Panc1 (cell line): ENCODE results near the gene LRRC42. TPM values are rescaled to one million over a fixed set of nuclear protein-coding genes. Genes with fewer than 3 reads are reported as not detected.

Experiments used
- ATAC-seq: fragments of 200-7000 bp; cut with Tn5 transposase; 2 replicates; pipeline ENCODE4 v1.9.1; 2020; ENCODE audit warnings: mild to moderate bottlenecking, moderate library complexity
- BruUV-seq: library from RNA; stranded (reverse); fragments of 400-500 nt; replicated peaks from 2 replicates; lab custom pipeline; 2021; lab: Mats Ljungman, UMichigan
- CTCF ChIA-PET: fragments of 300-600 bp; sonication (Branson Sonifier 250); formaldehyde crosslinking; loops from one replicate; lab custom pipeline; 2022; ENCODE audit warnings: antibody characterized with exemption; lab: Charles Lee
- POLR2A ChIA-PET: fragments of 300-600 bp; sonication (Branson Sonifier 250); formaldehyde crosslinking; loops from one replicate; lab custom pipeline; 2022; ENCODE audit warnings: antibody characterized with exemption; lab: Charles Lee
- DNase-seq: peaks from one replicate; pipeline ENCODE4 v3.0.0-alpha.2; 2010; ENCODE audit warnings: low read depth, low spot score
- H3K27ac ChIP-seq: 2 replicates; pipeline ENCODE4 v1.5.1; 2011; ENCODE audit warnings: mild to moderate bottlenecking, low read length, inconsistent platforms
- H3K27me3 ChIP-seq: fragments of 200-500 bp; sonication (Bioruptor generic); 2 replicates; pipeline ENCODE4 v1.6.0; 2014; ENCODE audit warnings: low read length, inconsistent platforms; ENCODE audit not compliant: control insufficient read depth, insufficient read depth
- H3K36me3 ChIP-seq: fragments of 200-500 bp; sonication (Bioruptor generic); 2 replicates; pipeline ENCODE4 v1.5.1; 2014; ENCODE audit warnings: inconsistent platforms, mild to moderate bottlenecking, low read length, moderate library complexity; ENCODE audit not compliant: control insufficient read depth, insufficient read depth
- H3K4me1 ChIP-seq: 2 replicates; pipeline ENCODE4 v1.5.1; 2011; ENCODE audit warnings: inconsistent platforms, mild to moderate bottlenecking, low read length, moderate library complexity; ENCODE audit not compliant: control insufficient read depth, insufficient read depth
- H3K4me3 ChIP-seq, 2 experiments: 2 replicates each; pipeline ENCODE4 v1.5.1; 2011 to 2012; ENCODE audit warnings: low read depth in 2 of 2, low read length in 2 of 2, mild to moderate bottlenecking in 2 of 2, inconsistent platforms in 1 of 2, moderate library complexity in 1 of 2
- H3K9me3 ChIP-seq: fragments of 200-500 bp; sonication (Bioruptor generic); 2 replicates; pipeline ENCODE4 v1.5.1; 2014; ENCODE audit warnings: low read depth, mild to moderate bottlenecking, inconsistent platforms, low read length, moderate library complexity; ENCODE audit not compliant: control insufficient read depth, insufficient read depth
- POLR2AphosphoS5 ChIP-seq: IDR thresholded peaks from 2 replicates; pipeline ENCODE4 v1.6.1; 2012; ENCODE audit warnings: mild to moderate bottlenecking, low read depth, low read length, moderate library complexity
- REST ChIP-seq, 2 experiments: IDR thresholded peaks; 2 replicates each; pipeline ENCODE4 v1.6.1; 2011 to 2012; ENCODE audit warnings: low read depth in 2 of 2, control low read depth in 1 of 2, low read length in 1 of 2, mild to moderate bottlenecking in 1 of 2, moderate library complexity in 1 of 2; ENCODE audit not compliant: insufficient read depth in 1 of 2
- SIN3A ChIP-seq: IDR thresholded peaks from 2 replicates; pipeline ENCODE4 v1.6.1; 2012; ENCODE audit warnings: low read depth, mild to moderate bottlenecking, low read length, moderate library complexity, borderline replicate concordance; ENCODE audit not compliant: insufficient read depth
- TCF7L2 ChIP-seq: IDR thresholded peaks from 2 replicates; pipeline ENCODE4 v1.6.1; 2011; ENCODE audit warnings: mild to moderate bottlenecking, low read depth, low read length, inconsistent platforms
- in situ Hi-C: cut with HindIII; loops from 2 replicates; pipeline ENCODE4 v1.10.0; 2016; ENCODE audit warnings: low sequenced_read_pairs, low pct_unique_long_range_greater_than_20kb
- intact Hi-C: fragments of 100-400 bp; cut with micrococcal nuclease; formaldehyde crosslinking; loops from one replicate; pipeline ENCODE4 v1.10.0; 2022; ENCODE audit not compliant: unreplicated experiment
- total RNA-seq: library from RNA; stranded (reverse); gene quantifications from one replicate; pipeline ENCODE4 v1.2.1, GENCODE V29; 2021; ENCODE audit not compliant: unreplicated experiment
- TF ChIP-seq, protein P1 (sequence below): fragments of 450-650 bp; IDR thresholded peaks from 2 replicates; pipeline ENCODE4 v1.5.1; 2017; ENCODE audit warnings: mild to moderate bottlenecking

Gene LRRC42
- total RNA-seq, 1 experiment from 2014 or later = 41.0 TPM

- in situ Hi-C loops = no loop called here
- POLR2A ChIA-PET = no interaction called here
- H3K4me1 ChIP-seq = no peaks in the 10 kb centered on the region
These were observed 32.7 kb upstream of the LRRC42 start for GRCh38 chr1:53913352-53914033.

GRCh38 chr1:53918343-53918742 lies 27.8 kb upstream of the LRRC42 start:
- ATAC-seq = no peak
- BruUV-seq = no TSS peak
- Histone ChIP-seq H3K9me3 (no peaks in the 10 kb centered on the region), H3K27me3 (no peaks in the 10 kb centered on the region), H3K27ac (no peak overlapping the region), H3K4me3 (no peak overlapping the region), H3K4me1 (no peaks in the 10 kb centered on the region), H3K36me3 (no peaks in the 10 kb centered on the region)
- intact Hi-C loops = no loop called here
- ChIA-PET POLR2A (no interaction called here), CTCF (no interaction called here)
- DNase-seq = no peak
- in situ Hi-C loops = no loop called here
- TF ChIP-seq, protein P1, sequence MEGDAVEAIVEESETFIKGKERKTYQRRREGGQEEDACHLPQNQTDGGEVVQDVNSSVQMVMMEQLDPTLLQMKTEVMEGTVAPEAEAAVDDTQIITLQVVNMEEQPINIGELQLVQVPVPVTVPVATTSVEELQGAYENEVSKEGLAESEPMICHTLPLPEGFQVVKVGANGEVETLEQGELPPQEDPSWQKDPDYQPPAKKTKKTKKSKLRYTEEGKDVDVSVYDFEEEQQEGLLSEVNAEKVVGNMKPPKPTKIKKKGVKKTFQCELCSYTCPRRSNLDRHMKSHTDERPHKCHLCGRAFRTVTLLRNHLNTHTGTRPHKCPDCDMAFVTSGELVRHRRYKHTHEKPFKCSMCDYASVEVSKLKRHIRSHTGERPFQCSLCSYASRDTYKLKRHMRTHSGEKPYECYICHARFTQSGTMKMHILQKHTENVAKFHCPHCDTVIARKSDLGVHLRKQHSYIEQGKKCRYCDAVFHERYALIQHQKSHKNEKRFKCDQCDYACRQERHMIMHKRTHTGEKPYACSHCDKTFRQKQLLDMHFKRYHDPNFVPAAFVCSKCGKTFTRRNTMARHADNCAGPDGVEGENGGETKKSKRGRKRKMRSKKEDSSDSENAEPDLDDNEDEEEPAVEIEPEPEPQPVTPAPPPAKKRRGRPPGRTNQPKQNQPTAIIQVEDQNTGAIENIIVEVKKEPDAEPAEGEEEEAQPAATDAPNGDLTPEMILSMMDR = no peak
- TF ChIP-seq POLR2AphosphoS5 (no peak), REST (IDR thresholded peaks at IDR 0.05; ENCODE audit: insufficient read depth in 1 of 2, low read depth in 2 of 2, low read length in 1 of 2) (no peak), TCF7L2 (no peak), SIN3A (no peak)

More at GRCh38 chr1:53913352-53914033, 32.7 kb upstream of the LRRC42 start:
- Histone ChIP-seq H3K4me3 (no peak overlapping the region), H3K9me3 (no peaks in the 10 kb centered on the region), H3K27me3 (no peaks in the 10 kb centered on the region), H3K36me3 (no peaks in the 10 kb centered on the region), H3K27ac (no peak overlapping the region)
- no peak for TF ChIP-seq SIN3A
- TF ChIP-seq REST (IDR thresholded peaks at IDR 0.05; ENCODE audit: insufficient read depth in 1 of 2, low read depth in 2 of 2, low read length in 1 of 2) = no peak
- TF ChIP-seq TCF7L2 = no peak
- TF ChIP-seq, protein P1 = no peak
- TF ChIP-seq POLR2AphosphoS5 = no peak
- CTCF ChIA-PET = no interaction called here
- ATAC-seq = no peak
- BruUV-seq = no TSS peak
- intact Hi-C loops = no loop called here
- DNase-seq = no peak
